SK-N-SH (cell line): ENCODE measurements around the gene SLC24A1. TPM values are rescaled to one million over a fixed set of nuclear protein-coding genes. Genes with fewer than 3 reads are reported as not detected.
A peak's percentile ranks its signal among the peaks of the same experiment; 100 is the strongest.

Experiments used
- CTCF ChIA-PET: fragments of 300-600, 350-600 bp; formaldehyde crosslinking; extraction: SDS; loops from one replicate; lab custom pipeline; 2021; lab: Yijun Ruan, JAX
- POLR2A ChIA-PET: fragments of 350-600 bp; sonication (Branson Sonifier 250); formaldehyde crosslinking; extraction: SDS; loops from one replicate; lab custom pipeline; 2020; ENCODE audit warnings: antibody characterized with exemption, inconsistent platforms; lab: Yijun Ruan, JAX
- DNase-seq: peaks from one replicate; pipeline ENCODE4 v3.0.0; 2012
- H2AFZ ChIP-seq: fragments of 200-600 bp; sonication (generic); 2 replicates; pipeline ENCODE4 v1.8.1; 2016; ENCODE audit warnings: antibody characterized with exemption, mild to moderate bottlenecking, low read depth
- H3F3A ChIP-seq: fragments of 200-600 bp; sonication (generic); replicated peaks from 2 replicates; pipeline ENCODE3; 2016; ENCODE audit warnings: antibody characterized with exemption, mild to moderate bottlenecking; ENCODE audit not compliant: insufficient read depth
- H3K27ac ChIP-seq, 2 experiments: fragments of 200-500 bp in 1 of 2; fragments of 200-600 bp in 1 of 2; sonication (Bioruptor generic) in 1 of 2; sonication (generic), shearing (Covaris generic) in 1 of 2; 2 replicates each; pipeline versions ENCODE4 v1.5.1 to v1.6.1; 2014 to 2016; ENCODE audit warnings: low read depth in 2 of 2, inconsistent platforms in 1 of 2, low read length in 1 of 2, mild to moderate bottlenecking in 1 of 2, mixed read lengths in 1 of 2
- H3K27me3 ChIP-seq: fragments of 200-600 bp; sonication (generic), shearing (Covaris generic); 2 replicates; pipeline ENCODE4 v1.6.1; 2016; ENCODE audit warnings: mixed run types; ENCODE audit not compliant: insufficient read depth
- H3K36me3 ChIP-seq, 2 experiments: fragments of 200-500 bp in 1 of 2; fragments of 200-600 bp in 1 of 2; sonication (Bioruptor generic) in 1 of 2; sonication (generic) in 1 of 2; replicated peaks in 1 of 2; 2 replicates each; pipeline versions ENCODE3 to v1.5.1; 2014 to 2016; ENCODE audit warnings: low read length in 1 of 2, mild to moderate bottlenecking in 1 of 2; ENCODE audit not compliant: insufficient read depth in 2 of 2, control insufficient read depth in 1 of 2
- H3K4me1 ChIP-seq, 2 experiments: fragments of 200-500 bp in 1 of 2; fragments of 200-600 bp in 1 of 2; sonication (Bioruptor generic) in 1 of 2; sonication (generic), shearing (Covaris generic) in 1 of 2; 2 replicates each; pipeline versions ENCODE4 v1.5.1 to v1.6.1; 2014 to 2016; ENCODE audit warnings: low read depth in 1 of 2, low read length in 1 of 2, mixed run types in 1 of 2; ENCODE audit not compliant: insufficient read depth in 2 of 2, control insufficient read depth in 1 of 2
- H3K4me2 ChIP-seq: fragments of 200-600 bp; sonication (generic), shearing (Covaris generic); 2 replicates; pipeline ENCODE4 v1.6.1; 2017; ENCODE audit warnings: mixed run types
- H3K4me3 ChIP-seq, 2 experiments: fragments of 200-500 bp in 1 of 2; fragments of 200-600 bp in 1 of 2; sonication (Bioruptor generic) in 1 of 2; sonication (generic), shearing (Covaris generic) in 1 of 2; 2 replicates each; pipeline versions ENCODE4 v1.5.1 to v1.8.1; 2014 to 2016; ENCODE audit warnings: low read depth in 2 of 2, inconsistent platforms in 1 of 2, low read length in 1 of 2, mild to moderate bottlenecking in 1 of 2, mixed read lengths in 1 of 2, moderate library complexity in 1 of 2
- H3K79me2 ChIP-seq: fragments of 200-600 bp; sonication (generic); 2 replicates; pipeline ENCODE4 v1.8.1; 2017; ENCODE audit warnings: mild to moderate bottlenecking; ENCODE audit not compliant: insufficient read depth
- H3K9ac ChIP-seq: fragments of 200-600 bp; sonication (generic); 2 replicates; pipeline ENCODE4 v1.6.1; 2017; ENCODE audit warnings: mixed run types
- H3K9me2 ChIP-seq: fragments of 200-600 bp; sonication (generic); 2 replicates; pipeline ENCODE4 v1.6.1; 2017; ENCODE audit warnings: mixed run types
- H3K9me3 ChIP-seq: fragments of 200-600 bp; sonication (generic); 2 replicates; pipeline ENCODE4 v1.6.1; 2017; ENCODE audit warnings: mixed run types, mild to moderate bottlenecking, moderate library complexity
- H4K20me1 ChIP-seq: fragments of 200-600 bp; sonication (generic); 2 replicates; pipeline ENCODE4 v1.6.1; 2017; ENCODE audit warnings: mild to moderate bottlenecking, mixed run types; ENCODE audit not compliant: insufficient read depth
- CTCF ChIP-seq: fragments of 200-600 bp; sonication (generic); IDR thresholded peaks from 2 replicates; pipeline ENCODE4 v1.6.1; 2017; ENCODE audit warnings: antibody characterized with exemption, mild to moderate bottlenecking, moderate library complexity
- EP300 ChIP-seq, 2 experiments: IDR thresholded peaks; 2 replicates each; pipeline versions ENCODE4 v1.4.0 to v1.6.1; 2012; ENCODE audit warnings: borderline replicate concordance in 1 of 2, low read depth in 1 of 2, low read length in 1 of 2
- FOSL2 ChIP-seq: IDR thresholded peaks from 2 replicates; pipeline ENCODE4 v1.4.0; 2012; ENCODE audit warnings: low read depth, mild to moderate bottlenecking, moderate library complexity, borderline replicate concordance
- FOXM1 ChIP-seq: IDR thresholded peaks from 2 replicates; pipeline ENCODE4 v1.4.0; 2012; ENCODE audit warnings: low read depth, mild to moderate bottlenecking
- GATA2 ChIP-seq: sonication (generic); formaldehyde crosslinking; IDR thresholded peaks from 2 replicates; pipeline ENCODE4 v1.5.0; 2020; ENCODE audit warnings: mild to moderate bottlenecking, missing genetic modification reagents
- JUND ChIP-seq: IDR thresholded peaks from 2 replicates; pipeline ENCODE4 v1.4.0; 2012
- MAX ChIP-seq: IDR thresholded peaks from 2 replicates; pipeline ENCODE4 v1.4.0; 2012; ENCODE audit warnings: low read depth
- PBX3 ChIP-seq: IDR thresholded peaks from 2 replicates; pipeline ENCODE4; 2012
- POLR2AphosphoS5 ChIP-seq: IDR thresholded peaks from 2 replicates; pipeline ENCODE4 v1.6.1; 2012; ENCODE audit warnings: low read depth, low read length
- RCOR1 ChIP-seq: fragments of 150-350 bp; IDR thresholded peaks from 2 replicates; pipeline ENCODE4 v1.6.1; 2017; ENCODE audit warnings: antibody characterized with exemption, low read length
- RXRA ChIP-seq: IDR thresholded peaks from 2 replicates; pipeline ENCODE4 v1.4.0; 2012; ENCODE audit warnings: low read depth, mild to moderate bottlenecking, borderline replicate concordance
- TCF12 ChIP-seq: IDR thresholded peaks from 2 replicates; pipeline ENCODE4 v1.4.0; 2012
- WGBS: methylation state at CpG from one replicate; pipeline ENCODE4 v1.1.6; 2017; ENCODE audit warnings: low lambda C conversion rate; 5-methylcytosine and 5-hydroxymethylcytosine counted together
- polyA plus RNA-seq, 3 experiments: library from polyadenylated mRNA; depleted of rRNA; stranded (reverse); fragments of >200 nt; gene quantifications; 2 replicates each; pipeline ENCODE4 v1.2.3, GENCODE V29; 2012

SLC24A1 gene
- polyA plus RNA-seq, 1 of the 3 experiments (the other 2 are of a cell fraction) = 7.7 TPM

GRCh38 chr15:65579762-65580161 lies 42.0 kb upstream of the SLC24A1 start:
- H3K9me2 ChIP-seq = no peaks in the 10 kb centered on the region
- WGBS = 86% methylated on average over 3 of the region's 3 CpGs
- H3K9ac ChIP-seq = no peak overlapping the region
- no peaks in the 10 kb centered on the region for H3K27me3 ChIP-seq
- peak overlapping the region; percentile 60 to 85 for H3K27ac ChIP-seq
- H3K79me2 ChIP-seq = no peaks in the 10 kb centered on the region
- no peak for DNase-seq
- H3K4me1 ChIP-seq = peaks cover 31 to 46% of the 10 kb centered on the region in 2 experiments
- ChIA-PET CTCF (interaction anchor here (1.0 to 2.4 kb wide), 5 partner anchors 13 to 337 kb away, joined by 3 to 9 read pairs (median 4); partner anchors contain the start of gene INTS14), POLR2A (interaction anchor here (1.0 to 1.5 kb wide), 4 partner anchors 11 to 72 kb away, joined by 3 to 6 read pairs (median 3); no protein-coding TSS in a partner anchor)
- H3K9me3 ChIP-seq = no peaks in the 10 kb centered on the region
- no peak for TF ChIP-seq RXRA
- TF ChIP-seq POLR2AphosphoS5 = 0 out of 2 replicates have a peak, but pooled peaks have one; percentile 3
- H3K4me3 ChIP-seq = no peak overlapping the region
- peaks cover 45% of the 10 kb centered on the region for H3F3A ChIP-seq
- H3K36me3 ChIP-seq = peaks cover 48 to 62% of the 10 kb centered on the region in 2 experiments
- no peak overlapping the region for H2AFZ ChIP-seq
- H4K20me1 ChIP-seq = no peaks in the 10 kb centered on the region
- peak overlapping the region; percentile 34 for H3K4me2 ChIP-seq

GRCh38 chr15:65580287-65580686 lies 41.5 kb upstream of the SLC24A1 start:
- H3K79me2 ChIP-seq = no peaks in the 10 kb centered on the region
- peak overlapping the region; percentile 34 for H3K4me2 ChIP-seq
- H3K27ac ChIP-seq = peak overlapping the region; percentile 60 to 85
- DNase-seq = peak; percentile 31
- H4K20me1 ChIP-seq = no peaks in the 10 kb centered on the region
- peaks cover 51 to 61% of the 10 kb centered on the region in 2 experiments for H3K36me3 ChIP-seq
- TF ChIP-seq CTCF = no peak
- peak; percentile 65; the same call in 1 of the 2 replicates for TF ChIP-seq FOSL2
- peak; percentile 73 for TF ChIP-seq TCF12
- TF ChIP-seq FOXM1 = no peak
- peak; percentile 43; the same call in 1 of the 2 replicates for TF ChIP-seq RCOR1
- TF ChIP-seq MAX = 0 out of 2 replicates have a peak, but pooled peaks have one; percentile 21
- no peak for TF ChIP-seq RXRA
- peak in 1 of 2 experiments; percentile 54; a peak in 1 of 4 replicates for TF ChIP-seq EP300 (IDR thresholded peaks at IDR 0.05; ENCODE audit: borderline replicate concordance in 1 of 2, low read depth in 1 of 2, low read length in 1 of 2)
- peak; percentile 48 for TF ChIP-seq JUND
- peak; percentile 32 for TF ChIP-seq PBX3
- 0 out of 2 replicates have a peak, but pooled peaks have one; percentile 28 for TF ChIP-seq GATA2 (CRISPR knock-in tag)
- POLR2A ChIA-PET = interaction anchor here (1.0 to 1.5 kb wide), 4 partner anchors 10 to 72 kb away, joined by 3 to 6 read pairs (median 3); no protein-coding TSS in a partner anchor
- H3K9me2 ChIP-seq = no peaks in the 10 kb centered on the region
- peaks cover 31 to 46% of the 10 kb centered on the region in 2 experiments for H3K4me1 ChIP-seq
- no peak overlapping the region for H3K4me3 ChIP-seq
- H3K27me3 ChIP-seq = no peaks in the 10 kb centered on the region
- CTCF ChIA-PET = interaction anchor here (0.9 to 2.4 kb wide), 5 partner anchors 13 to 336 kb away, joined by 3 to 7 read pairs (median 4); partner anchors contain the start of gene INTS14
- no peak overlapping the region for H3K9ac ChIP-seq
- no peaks in the 10 kb centered on the region for H3K9me3 ChIP-seq
- H2AFZ ChIP-seq = no peak overlapping the region
- H3F3A ChIP-seq = peaks cover 42% of the 10 kb centered on the region
